ENCODE data around the gene RAB40C.
"Not testable (repeated sequence)": the region's sequence is repeated elsewhere in the genome, so short reads cannot be mapped to it uniquely, and the experiment has no call there.

Gene RAB40C

DNA sequence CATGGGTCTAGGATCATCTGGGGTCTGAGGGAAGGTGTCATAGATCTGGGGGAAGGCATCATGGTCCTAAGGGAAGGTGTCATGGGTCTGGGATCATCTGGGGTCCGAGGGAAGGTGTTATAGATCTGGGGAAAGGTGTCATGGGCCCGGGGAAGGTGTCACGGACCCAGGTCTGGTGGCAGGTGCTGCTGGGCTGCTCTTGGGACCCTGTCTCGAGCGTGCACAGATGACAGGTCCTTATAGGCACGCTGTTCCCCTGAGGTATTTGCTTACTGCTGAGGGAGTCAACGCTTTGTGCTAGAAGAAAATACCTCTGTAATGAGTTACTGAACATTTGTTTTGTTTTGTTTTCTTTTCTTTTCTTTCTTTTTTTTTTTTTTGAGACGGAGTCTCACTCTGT is 1.4 kb downstream of the RAB40C start:
- no peak for DNase-seq

DNA sequence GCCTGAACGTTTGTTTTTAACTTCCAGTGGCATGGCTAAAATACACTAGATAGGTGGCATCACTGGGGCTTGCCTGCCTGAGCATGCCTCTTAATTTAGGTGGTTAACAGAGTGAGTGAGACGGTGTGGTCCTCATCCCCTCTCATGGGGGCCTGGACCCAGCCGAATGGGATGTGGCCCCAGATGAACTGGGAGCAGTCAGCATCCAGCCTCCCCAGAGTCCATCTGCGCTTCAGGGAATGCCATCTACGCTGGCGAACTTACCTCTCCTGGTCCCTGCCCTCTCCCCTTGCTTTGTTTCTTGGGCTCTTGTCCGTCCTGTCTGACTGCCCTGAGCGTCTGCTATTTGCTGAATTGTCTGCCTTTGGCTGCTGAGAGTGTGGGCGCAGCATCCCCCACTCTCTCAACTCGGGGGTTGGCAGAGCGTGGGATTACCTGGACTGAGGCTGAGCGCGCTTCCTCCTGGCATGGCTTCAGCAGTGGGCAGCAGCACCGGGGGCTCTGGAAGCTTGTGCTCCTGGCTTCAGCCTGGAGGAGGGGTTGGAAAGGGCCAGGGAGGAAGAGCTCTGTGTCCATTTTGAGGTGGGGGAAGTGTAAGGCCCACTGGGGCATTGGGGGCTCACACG is 2.1 kb downstream of the RAB40C start:
- no peak for DNase-seq

DNA sequence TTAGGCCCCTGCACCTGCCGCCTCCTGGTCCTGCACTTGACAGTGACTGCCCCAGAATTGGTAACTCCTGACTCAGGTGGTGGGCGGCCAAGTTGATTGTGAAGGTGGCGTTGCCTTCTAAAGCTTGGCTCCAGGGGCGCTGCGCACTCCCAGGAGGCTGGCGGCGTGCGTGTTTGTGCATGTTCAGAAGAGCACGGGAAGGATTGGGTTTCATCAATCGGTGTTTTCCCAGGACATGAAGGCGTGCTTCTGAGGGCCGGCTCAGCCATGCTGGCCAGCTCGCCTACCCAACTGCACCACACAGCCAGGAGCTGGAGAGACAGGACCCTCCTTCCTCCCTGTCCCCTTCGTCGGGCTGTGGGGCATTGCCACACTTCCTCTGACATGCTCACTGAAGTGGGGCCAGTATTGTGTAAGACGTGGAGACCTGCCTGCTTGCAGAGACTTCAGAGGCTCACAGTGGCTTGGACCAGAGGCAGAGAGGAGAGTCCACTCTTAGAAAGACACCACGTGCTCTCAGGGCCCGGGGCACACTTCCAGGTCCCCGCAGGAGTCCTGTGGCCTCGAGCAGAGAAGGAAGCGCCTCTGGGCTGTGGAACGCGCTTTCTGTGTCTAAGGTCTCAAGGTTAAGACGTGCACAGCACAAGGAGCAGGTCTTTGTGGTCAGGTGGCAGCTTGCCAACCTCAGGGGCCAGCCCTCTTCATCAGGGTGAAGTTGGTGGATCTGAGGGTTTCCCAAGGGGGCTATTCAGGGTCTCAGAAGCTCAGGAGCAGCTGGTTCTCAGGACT is 2.8 kb downstream of the RAB40C start:
- no peak for DNase-seq

DNA sequence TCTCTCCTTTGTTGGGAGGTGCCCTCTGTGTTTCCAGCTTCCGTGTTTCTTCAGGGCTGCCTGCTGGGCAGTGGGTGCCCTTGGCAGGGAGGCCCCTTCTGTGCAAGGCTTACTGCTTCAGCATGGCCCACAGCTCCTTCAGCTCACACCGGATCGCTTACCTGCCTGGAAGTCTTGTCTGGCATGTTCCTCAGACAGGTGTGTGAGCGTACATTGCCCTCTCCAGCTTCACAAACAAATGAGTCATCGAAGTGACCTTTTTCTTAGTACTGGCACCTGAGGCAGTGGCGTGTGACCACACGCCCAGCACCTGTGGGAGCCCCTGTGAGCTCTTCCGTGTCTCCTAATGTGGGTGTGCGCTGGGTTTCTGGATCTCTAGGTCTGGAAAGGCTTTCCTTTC is 3.5 kb downstream of the RAB40C start:
- no peak for DNase-seq

DNA sequence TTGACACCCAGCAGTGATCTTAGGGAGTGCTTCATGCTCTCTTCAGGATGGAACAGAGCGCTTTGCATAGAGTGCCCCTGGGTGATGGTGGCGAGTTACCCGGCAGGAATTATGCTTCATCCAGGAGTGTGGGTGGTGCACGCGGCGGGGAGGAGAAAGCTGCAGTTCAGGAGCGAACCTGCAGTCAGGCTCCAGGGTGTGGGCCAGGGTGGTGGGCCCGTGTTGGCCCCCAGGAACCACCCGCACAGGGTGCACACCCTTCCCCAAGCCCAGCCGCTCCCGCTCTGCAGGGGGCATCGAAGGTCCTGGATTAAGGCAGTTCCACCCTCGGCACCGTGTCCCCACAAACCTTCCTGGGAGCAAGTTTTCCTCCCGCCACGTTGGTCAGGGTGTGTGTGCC is 3.9 kb downstream of the RAB40C start:
- no peak for DNase-seq

DNA sequence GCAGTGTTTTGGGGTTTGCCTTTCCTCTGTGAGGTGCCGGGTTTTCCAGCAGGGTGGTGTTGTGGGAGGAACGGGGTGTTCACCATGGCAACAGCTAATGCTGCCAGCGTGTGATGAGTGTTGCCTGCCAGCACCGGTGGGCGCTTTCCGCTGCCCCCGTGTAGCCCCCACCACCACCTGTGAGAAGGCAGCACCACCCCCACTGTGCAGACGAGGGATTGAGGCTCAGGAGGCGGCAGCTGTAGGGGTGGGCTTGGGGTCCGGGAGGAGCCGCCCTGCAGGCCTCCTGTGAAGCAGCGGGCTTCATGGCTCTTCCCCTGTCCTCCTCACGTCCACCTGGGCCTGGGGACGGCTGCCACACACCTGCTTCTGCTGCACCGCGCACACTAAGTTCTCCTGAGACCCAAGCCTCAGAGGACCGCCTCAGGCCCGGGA is 5.2 kb downstream of the RAB40C start:
- no peak for DNase-seq

DNA sequence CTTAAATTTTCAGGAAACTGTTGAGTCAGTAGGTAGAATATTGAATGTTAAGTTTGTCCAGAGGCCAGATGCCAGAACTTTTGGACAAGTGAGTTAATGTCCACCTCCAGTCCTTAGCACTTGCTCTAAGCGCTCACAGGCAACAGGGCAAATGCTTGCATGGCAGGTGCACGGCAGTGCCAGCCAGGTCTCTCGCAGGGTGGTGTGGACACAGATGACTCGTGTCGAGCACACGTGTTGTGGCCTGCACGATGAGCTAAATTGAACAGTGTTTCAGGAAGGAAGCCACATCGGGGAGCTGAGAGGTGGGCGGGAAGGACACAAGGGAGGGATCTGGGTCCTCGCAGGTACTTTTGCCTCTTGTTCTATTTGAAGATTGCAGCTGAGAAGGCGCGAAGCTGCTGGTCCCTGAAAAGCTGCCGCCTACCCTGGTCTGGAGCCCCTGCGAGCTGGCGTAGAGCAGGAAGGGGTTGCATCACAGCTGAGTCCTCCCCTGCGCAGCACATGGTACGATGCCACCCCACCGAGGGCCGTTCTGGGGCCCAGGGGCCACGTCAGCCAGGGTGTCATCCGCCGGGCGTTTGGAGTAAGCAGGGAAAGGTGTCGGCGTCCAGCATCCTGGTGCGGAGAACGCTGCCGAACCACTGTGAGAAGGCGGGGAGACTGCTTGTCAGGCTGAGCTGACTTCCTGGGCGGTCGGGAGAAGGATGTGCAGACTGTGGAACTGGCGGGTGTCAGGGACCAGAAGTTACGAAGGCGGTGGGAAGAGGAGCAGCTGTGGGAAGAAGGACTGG is 6.3 kb downstream of the RAB40C start:
- no peak for DNase-seq

DNA sequence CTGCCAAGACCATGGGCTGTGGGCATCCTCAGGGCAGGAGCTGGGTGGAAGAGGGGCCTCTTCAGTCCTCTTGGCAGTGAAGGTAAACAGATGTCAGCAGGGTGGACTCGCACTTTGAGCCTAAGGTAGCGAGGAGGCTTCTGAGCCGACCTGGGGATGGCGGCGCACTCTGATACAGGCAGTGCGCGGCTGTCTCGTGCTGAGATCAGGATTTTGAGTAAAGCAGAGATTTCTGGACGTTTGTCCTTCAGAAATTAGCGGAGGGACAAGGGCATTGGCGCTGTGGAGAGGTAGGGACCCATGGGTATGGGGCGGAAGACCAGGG is 6.8 kb downstream of the RAB40C start:
- no peak for DNase-seq

DNA sequence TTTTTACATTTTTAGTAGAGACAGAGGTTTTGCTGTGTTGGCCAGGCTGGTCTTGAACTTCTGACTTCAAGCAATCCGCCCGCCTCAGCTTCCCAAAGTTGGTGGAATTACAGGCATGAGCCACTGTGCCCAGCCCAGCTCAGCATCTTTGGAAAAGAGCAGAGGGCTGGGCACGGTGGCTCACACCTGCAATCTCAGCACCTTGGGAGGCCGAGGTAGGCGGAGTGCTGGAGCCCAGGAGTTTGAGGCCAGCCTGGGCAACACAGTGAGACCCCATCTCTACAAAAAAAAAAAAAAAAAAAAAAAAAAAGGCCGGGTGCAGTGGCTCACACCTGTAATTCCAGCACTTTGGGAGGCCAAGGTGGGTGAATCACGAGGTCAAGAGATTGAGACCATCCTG is 7.8 kb downstream of the RAB40C start:
- DNase-seq: not testable (repeated sequence)

DNA sequence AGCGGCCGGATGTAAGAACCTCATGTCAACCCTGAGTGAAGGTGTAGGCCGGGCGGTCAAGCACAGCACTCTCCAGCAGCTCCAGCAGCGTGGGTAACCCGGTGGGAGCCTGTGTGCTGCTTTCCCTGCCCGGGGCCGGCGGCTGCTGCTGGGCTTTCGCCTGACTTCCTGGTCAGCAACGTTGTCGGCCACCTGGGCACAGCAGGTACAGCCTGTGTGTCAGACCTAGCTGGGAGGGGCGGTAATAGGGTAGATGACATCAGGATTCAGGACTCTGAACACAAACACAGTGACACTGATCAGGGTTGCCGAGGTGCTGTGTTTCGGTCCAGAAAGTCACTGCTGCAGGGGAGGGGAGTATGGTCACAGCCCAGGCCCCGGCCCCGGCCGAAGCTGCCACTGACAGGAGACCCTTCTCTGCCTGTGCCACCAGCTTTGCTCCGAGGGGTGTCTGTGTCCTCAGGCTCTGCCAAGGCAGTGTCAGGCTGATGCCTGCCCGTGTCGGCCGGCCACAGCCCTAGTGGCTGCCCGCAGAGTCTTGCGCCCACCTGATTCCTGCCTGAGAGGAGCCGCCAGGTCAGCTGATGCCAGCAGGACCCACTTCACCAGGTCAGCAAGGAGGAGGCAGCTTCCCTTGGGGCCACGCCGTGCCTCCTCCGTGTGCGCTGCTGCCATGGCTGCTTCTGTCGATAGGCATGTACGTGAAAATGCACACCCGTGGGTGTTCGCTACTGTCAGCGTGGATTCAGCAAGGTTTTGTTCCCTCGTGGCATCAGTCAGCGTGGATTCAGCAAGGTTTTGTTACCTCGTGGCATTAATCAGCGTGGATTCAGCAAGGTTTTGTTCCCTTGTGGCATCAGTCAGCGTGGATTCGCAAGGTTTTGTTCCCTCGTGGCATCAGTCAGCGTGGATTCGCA is 9.2 kb downstream of the RAB40C start:
- DNase-seq: no peak

DNA sequence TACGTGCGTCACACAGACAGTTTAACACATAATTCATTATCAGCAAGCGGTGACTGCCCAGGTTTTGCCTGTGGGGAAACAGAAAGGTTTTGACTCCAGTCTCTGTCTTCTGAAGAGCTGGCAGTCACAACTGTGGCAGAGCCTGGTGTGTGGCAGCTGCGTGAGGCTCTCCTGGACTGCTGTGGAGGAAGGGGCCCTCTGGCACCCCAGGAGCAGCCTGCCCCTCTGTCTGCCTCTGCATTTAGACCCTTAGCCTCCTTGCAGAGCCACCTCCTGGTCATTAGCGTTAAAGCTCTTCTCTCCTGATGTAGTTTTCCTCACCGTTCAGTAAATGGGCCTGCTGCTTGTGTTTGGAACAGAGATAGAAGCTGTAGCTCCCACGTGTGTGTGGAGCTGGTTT is 10.9 kb downstream of the RAB40C start:
- no peak for DNase-seq

DNA sequence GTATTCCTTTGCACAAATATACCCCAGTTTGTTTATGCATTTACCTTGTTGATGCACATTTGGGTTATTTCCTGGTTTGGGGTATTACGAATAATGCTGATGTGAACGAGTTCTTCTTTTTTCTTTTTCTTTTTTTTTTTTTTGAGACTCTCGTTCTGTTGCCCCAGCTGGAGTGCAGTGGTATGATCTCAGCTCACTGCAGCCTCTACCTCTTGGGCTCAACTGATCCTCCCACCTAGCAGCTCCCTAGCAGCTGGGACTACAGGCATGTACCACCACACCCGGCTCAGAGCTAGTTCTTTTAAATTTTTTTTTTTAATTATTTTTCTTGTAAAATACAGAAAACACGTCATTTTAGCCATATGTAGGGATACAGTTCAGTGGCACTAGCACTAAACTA is 14.1 kb downstream of the RAB40C start:
- no peak for DNase-seq

DNA sequence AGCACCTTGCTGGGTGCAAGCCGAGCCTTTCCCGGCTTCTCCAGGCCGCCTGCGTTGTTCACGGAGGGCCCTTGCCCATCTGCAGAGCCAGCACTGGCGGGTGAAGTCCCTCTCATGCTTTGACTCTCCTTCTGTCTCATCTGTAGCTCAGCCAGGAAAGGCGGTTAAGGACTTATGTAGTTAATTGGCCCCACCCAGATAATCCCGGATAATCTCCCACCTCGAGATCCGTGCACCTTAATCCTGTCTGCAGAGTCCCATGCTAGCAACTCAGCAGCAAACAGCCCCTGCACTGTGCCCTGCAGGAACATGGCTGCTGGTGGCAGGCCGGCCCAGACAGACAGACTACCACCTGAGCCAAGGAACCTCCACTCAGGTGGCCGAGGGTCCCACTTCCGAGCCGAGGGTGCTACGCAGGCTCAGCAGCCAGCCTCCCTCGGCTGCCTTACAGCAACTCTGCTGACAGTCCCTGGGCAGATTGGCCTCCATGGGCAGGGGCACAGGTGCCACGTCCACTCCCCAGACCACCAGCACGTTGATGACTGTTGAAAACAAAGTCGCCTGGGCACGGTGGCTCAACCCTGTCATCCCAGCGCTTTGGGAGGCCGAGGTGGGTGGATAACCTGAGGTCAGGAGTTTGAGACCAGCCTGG is 16.9 kb downstream of the RAB40C start:
- no peak for DNase-seq

DNA sequence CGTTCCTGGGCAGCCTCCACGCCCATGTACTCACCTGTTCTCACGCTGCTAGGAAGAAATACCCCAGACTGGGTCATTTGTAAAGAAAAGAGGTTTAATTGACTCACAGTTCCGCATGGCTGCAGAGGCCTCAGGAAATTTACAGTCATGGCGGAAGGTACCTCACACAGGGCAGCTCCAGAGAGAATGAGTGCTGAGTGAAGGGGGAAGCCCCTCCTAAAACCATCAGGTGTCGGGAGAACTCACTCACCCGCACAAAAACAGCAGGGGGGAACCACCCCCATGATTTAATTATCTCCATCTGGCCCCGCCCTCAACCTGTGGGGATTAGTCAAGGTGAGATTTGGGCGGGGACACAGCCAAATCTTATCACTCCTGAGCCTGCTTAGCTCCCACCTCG is 18.2 kb downstream of the RAB40C start:
- no peak for DNase-seq

DNA sequence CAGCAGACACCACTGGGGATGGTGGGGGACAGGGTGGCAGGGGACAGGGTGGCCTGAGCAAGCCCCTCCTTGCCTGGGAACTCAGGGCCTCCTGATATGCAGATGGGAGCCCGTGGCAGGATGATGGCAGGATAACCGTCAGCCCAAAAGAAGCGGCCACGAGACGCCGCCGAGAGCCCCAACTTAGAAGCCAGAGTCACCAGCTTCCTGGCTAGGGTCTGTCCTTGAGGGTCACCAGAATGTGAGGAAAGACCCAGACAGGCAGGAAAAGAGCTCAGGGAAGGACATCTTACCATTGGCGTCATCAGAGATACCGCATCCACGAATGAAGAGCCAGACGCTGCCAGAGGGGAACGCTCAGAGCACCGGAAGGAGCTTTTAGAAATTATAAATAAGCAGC is 19.4 kb downstream of the RAB40C start:
- DNase-seq: no peak

DNA sequence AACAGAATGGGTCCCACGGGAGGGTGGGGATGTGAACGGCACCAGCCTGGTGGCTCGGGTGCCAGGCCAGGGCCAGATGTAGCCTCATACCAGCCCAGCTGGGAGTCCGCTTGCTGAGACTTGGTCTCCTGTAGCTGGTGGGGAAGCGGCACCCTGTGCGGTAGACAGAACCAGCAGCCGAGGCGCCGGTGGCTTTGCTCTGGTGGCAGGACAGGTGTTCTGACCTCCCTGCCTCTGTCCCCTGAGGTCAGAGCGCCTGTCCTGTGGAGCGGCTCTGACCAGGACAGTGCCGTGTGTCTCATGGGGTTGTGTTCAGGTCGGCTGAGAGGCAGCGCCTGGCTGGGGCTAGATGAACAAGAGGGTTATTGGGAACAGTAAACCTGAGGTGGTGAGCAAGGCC is 20.1 kb downstream of the RAB40C start:
- DNase-seq: no peak

DNA sequence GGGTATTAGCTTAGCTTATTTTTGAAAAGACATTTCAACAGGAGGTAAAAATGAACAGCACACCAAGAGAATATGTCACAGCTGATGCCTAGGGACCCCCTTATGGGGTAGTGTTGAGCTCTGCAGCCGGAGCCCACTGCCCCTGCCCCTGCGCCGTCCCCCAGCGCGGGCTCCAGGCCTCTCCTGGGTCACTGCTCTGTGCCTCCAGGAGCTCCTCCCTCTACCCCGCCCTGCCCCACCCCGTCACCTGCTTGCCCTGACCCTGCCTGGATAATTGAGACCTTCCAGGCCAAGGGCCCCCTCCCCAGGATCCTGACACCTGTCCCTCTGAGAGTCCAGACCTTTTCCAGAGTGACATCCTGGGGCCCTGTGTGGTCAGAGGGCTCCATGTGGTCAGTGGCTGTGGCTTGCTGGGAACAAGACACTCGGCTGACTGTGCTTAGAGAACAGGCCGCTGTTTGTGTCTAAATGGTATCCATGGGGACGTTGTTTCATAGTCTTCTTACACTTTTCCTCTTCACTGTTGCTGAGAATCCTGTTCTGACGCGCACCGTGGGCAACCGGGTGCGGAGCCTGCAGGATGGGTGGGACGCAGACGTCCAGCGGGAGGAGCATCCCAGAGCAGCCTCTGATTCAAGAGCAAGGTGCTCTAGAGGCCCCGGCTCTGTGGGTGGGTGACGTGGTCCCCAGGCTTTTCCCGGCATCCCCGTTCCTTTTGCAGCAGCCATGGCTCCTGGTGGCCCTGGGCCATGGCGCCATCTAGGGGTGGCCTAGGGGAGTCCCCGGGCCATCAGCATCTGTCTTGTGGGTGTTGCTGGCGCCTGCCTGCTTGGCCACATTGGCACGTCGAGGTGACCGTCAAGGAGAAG is 20.9 kb downstream of the RAB40C start:
- DNase-seq: peak; percentile 42

DNA sequence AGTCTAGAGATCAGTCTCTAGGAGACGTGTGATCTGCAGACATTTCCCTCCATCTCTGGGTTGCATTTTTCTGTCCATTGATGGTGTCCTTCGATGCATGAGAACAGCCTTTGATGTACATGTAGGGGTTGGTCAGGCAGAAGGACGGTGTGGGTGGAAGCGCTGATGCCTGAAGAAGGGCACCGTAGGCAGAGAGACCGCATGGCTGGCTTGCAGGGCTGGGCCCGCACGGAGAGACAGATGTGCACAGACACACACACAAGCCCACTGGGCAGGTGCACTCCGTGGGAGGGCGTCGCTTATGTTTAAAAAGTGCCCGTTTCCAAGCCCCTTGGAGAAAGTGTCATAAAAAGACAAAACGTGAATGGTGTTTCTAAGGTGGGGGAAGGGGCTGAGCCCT is 25.3 kb downstream of the RAB40C start:
- DNase-seq: no peak

DNA sequence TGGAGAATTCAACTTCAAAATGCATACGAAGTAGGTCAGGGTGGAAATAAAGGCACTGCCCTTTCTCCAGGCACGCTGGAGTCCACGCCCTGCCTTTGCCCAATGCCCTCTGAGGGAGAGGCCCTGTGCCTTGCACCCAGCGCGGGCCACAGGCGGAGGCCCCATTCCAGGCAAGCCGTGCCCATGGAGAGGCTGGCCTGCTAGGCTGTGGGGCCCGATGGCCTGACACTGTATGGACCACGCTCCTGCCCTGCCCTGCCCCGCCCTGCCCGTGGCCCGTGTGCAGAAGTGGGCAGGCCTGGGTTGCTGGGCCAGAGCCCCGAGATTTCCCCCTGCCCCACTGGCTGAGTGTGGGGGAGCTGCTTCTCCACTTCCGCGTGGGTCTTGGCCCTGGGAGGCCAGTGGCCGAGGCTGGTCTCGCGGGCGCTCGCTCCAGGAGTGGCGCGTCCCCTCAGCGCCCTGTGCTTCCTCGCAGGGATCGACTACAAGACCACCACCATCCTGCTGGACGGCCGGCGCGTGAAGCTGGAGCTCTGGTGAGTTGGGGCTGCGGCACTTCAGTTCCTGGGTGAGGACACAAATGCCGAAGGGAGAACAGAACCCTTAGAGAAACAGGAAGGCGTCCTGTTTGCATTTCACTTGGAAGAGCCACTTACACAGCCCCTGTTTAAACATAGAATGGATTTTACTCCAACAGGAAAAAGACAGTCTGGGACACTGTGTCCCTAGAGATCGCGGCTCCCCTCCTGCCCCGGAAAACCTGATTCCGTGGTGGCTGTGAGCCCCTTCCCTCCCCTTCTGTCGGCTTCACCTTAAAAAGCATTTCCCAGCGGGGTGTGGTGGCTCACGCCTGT is 27.1 kb downstream of the RAB40C start:
- no peak for DNase-seq

DNA sequence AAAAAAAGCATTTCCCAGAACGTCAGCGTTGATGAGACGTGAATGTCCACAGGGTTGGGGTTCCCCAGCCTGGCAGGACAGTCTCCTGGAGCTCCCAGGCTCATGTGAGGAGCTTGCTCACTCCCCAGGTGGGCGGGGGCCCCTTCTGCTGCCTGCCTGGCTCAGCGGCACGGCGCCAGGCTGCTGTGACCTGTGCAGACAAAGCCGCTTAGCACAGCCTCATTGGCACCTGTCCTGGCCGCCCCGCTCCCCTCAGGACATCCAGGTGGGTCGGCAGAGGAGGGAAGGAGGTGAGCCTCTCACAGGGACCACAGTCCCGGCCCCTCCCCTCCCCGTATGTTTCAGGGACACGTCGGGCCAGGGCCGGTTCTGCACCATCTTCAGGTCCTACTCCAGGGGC is 28.0 kb downstream of the RAB40C start:
- DNase-seq: no peak
